Muscle layer of colon (tissue), 2 donors: Measurements from ENCODE around the gene IMMT.

ENCODE experiments used
- H3K27ac ChIP-seq: one replicate; pipeline ENCODE4 v1.7.0; 2013; ENCODE audit warnings: low read depth, mild to moderate bottlenecking, low read length, moderate library complexity
- H3K27me3 ChIP-seq, 2 donors: one replicate each; pipeline ENCODE4 v1.7.0; 2013; ENCODE audit warnings: low read length in 2 of 2, mild to moderate bottlenecking in 2 of 2; ENCODE audit not compliant: insufficient read depth in 2 of 2, control insufficient read depth in 1 of 2
- H3K36me3 ChIP-seq: one replicate; pipeline ENCODE4 v1.7.0; 2013; ENCODE audit warnings: mild to moderate bottlenecking, low read length; ENCODE audit not compliant: insufficient read depth
- H3K4me1 ChIP-seq: one replicate; pipeline ENCODE4 v1.7.0; 2013; ENCODE audit warnings: mild to moderate bottlenecking, low read length; ENCODE audit not compliant: insufficient read depth
- H3K4me3 ChIP-seq, 2 donors: one replicate each; pipeline ENCODE4 v1.7.0; 2013; ENCODE audit warnings: low read length in 2 of 2, low read depth in 1 of 2, mild to moderate bottlenecking in 1 of 2, moderate library complexity in 1 of 2
- H3K9ac ChIP-seq: one replicate; pipeline ENCODE4 v1.7.0; 2013; ENCODE audit warnings: low read length
- H3K9me3 ChIP-seq: one replicate; pipeline ENCODE4 v1.7.0; 2013; ENCODE audit warnings: mild to moderate bottlenecking, low read length
- donor health status: abdominal sarcoma.
- donor health status: Adenocarcinoma of cecum.

The IMMT gene

DNA sequence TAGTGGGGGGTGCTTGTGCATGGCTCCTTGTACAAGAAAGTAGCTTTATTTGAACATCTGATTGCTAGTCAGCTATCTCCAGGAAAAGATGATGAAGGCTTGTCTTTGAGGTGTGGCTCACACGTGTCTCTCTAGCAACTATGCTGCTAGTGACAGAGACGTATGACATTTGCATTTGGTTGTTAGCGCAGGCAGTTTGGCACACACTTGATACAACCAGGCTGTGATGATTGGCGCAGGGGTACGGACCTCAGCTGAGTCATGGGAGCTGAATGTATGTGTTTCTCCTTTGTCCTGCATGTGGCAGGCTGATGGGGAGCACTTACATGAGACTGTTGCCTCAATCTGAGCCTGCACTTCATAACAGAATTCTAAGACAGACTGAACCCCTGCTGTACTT lies 59.6 kb downstream of the IMMT start:
- no peak overlapping the region for H3K9ac ChIP-seq
- no peaks in the 10 kb centered on the region for H3K9me3 ChIP-seq
- no peak overlapping the region for H3K4me3 ChIP-seq
- peaks cover 94% of the 10 kb centered on the region for H3K36me3 ChIP-seq
- H3K27me3 ChIP-seq, result no peaks in the 10 kb centered on the region
- no peaks in the 10 kb centered on the region for H3K4me1 ChIP-seq
- no peak overlapping the region for H3K27ac ChIP-seq

DNA sequence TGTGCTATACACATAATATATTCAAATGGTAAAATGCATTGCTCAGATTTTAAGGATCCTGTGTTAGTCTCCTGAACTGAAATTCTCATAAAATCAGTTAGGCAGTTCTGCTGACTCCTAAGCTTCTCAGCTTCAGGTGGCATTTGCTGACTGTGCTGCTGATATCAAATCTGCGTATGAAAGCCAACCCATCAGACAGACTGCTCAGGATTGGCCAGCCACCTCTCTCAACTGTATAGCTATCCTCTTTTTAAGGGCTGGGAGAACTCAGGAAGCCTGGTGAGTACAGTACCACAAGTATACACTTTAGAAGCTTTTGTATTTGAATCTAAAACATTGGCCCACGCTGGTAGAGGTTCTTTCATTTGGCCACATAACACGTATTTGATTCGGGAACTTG lies 60.6 kb downstream of the IMMT start:
- Histone ChIP-seq H3K9ac (no peak overlapping the region), H3K27ac (no peak overlapping the region), H3K4me1 (no peaks in the 10 kb centered on the region), H3K9me3 (no peaks in the 10 kb centered on the region), H3K36me3 (peaks cover 86% of the 10 kb centered on the region), H3K4me3 (no peak overlapping the region), H3K27me3 (no peaks in the 10 kb centered on the region)

- H3K9me3 ChIP-seq, result no peaks in the 10 kb centered on the region
- no peak overlapping the region for H3K9ac ChIP-seq
- no peaks in the 10 kb centered on the region for H3K27me3 ChIP-seq
- no peak overlapping the region for H3K4me3 ChIP-seq
- H3K27ac ChIP-seq, result no peak overlapping the region
- H3K4me1 ChIP-seq, result no peaks in the 10 kb centered on the region
- H3K36me3 ChIP-seq, result peaks cover 93% of the 10 kb centered on the region
Observed at GRCh38 chr2:86124683-86125082, 70.6 kb downstream of the IMMT start.

- Histone ChIP-seq H3K9me3 (no peaks in the 10 kb centered on the region), H3K27me3 (no peaks in the 10 kb centered on the region), H3K4me3 (no peak overlapping the region), H3K4me1 (no peaks in the 10 kb centered on the region), H3K27ac (no peak overlapping the region), H3K36me3 (peaks cover 95% of the 10 kb centered on the region), H3K9ac (no peak overlapping the region)
Observed at GRCh38 chr2:86123328-86123925, 71.8 kb downstream of the IMMT start.

DNA sequence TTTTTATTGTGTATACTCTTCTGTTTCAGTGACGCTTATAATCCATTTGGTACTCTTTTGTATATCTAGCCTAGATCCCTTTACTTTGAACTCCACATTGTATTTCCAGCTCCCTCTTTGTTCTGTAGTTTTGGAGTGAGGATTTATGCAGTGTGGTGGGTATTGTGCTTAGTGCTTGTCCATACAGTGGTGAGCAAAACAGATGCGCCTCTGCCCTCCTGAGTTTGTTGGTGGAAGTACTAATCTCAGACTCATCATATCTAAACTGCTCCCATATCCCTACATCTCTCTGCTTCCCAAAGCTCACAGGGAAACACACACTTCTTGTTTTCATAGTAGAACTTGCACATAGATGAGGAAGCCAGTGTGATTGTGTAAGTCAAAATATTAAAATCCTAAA lies 77.1 kb downstream of the IMMT start:
- Histone ChIP-seq H3K4me3 (no peak overlapping the region), H3K36me3 (peaks cover 77% of the 10 kb centered on the region), H3K4me1 (no peaks in the 10 kb centered on the region), H3K9ac (no peak overlapping the region), H3K9me3 (no peaks in the 10 kb centered on the region), H3K27ac (no peak overlapping the region), H3K27me3 (no peaks in the 10 kb centered on the region)

DNA sequence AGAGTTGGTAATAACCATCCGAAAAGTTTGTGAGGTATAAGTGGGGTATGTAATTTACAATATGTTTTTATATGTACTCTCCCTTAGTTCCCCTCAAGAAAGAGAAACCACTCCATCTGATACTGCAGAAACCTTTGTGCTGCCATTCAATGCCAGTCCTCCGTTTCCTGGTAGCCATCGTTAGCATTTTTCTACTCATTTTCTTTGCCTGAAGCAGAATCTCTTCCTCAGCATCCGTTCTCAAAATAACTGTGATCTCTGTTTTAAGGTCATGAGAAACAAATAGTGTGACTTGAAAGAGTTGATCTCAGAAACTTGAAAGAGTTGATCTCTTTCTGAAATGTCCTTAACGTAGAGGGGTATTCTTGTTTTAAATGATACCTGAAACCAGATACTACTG lies 88.2 kb downstream of the IMMT start:
- H3K4me3 ChIP-seq, result peak overlapping the region; percentile 95 to 97
- peak overlapping the region; percentile 57 for H3K9ac ChIP-seq
- H3K27me3 ChIP-seq, result no peaks in the 10 kb centered on the region
- H3K36me3 ChIP-seq, result peaks cover 21% of the 10 kb centered on the region
- no peak overlapping the region for H3K27ac ChIP-seq
- no peaks in the 10 kb centered on the region for H3K9me3 ChIP-seq
- peaks cover 27% of the 10 kb centered on the region for H3K4me1 ChIP-seq

GRCh38 chr2:86105969-86106945 lies 89.0 kb downstream of the IMMT start, which contains the start of gene PTCD3:
Gene PTCD3, plus strand, starts transcription at chr2:86106235. Its CDS starts 13 bp downstream, at chr2:86106248.
- Histone ChIP-seq H3K9ac (peak within 1 kb of the TSS; percentile 57), H3K27ac (peak within 1 kb of the TSS; percentile 96), H3K4me3 (peak within 1 kb of the TSS; percentile 95 to 97), H3K9me3 (no peaks in the 10 kb centered on the region), H3K27me3 (no peaks in the 10 kb centered on the region), H3K4me1 (peaks cover 27% of the 10 kb centered on the region), H3K36me3 (peaks cover 18% of the 10 kb centered on the region)

DNA sequence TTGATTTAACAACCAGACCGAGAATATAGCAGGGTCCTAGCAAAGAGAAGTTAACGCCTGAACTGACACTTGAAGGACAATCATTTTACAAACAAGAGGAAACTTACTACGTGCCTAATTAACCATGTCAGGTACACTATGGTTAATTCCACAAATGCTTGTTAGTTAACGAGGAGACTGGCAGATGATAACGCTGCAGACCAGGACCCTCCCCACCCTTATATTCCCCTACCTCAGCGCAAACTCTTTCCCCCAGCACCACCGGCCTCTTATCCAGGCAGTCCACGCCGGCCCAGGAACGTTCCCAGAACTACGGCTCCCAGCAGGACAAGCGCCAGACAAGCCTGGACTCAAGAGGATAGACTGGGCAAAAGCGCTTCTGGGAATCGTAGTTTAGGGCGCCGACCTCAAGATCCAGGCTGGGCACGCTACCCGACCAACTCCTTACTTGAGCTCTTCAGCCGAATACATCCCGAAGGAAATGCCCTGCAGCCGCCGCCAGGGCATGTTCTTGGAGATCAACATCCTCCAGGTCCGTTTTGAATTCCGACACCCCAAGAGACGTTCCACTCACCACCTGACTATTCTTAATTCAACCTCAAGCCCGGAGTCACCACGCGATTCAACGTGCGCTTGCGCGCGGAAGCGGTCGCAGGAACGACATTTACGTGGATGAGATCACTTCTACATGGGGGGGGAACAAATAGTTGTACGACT lies 89.9 kb downstream of the IMMT start, which contains the start of gene POLR1A:
POLR1A (minus strand) TSS at position 635 of the 717 bp plus-strand sequence; CDS start at position 525, 110 bp downstream.
- H3K27me3 ChIP-seq, result no peaks in the 10 kb centered on the region
- H3K36me3 ChIP-seq, result peaks cover 10% of the 10 kb centered on the region
- peak within 1 kb of the TSS; percentile 96 for H3K27ac ChIP-seq
- no peaks in the 10 kb centered on the region for H3K9me3 ChIP-seq
- H3K9ac ChIP-seq, result peak within 1 kb of the TSS; percentile 57
- peaks cover 27% of the 10 kb centered on the region for H3K4me1 ChIP-seq
- H3K4me3 ChIP-seq, result peak within 1 kb of the TSS; percentile 95 to 97

DNA sequence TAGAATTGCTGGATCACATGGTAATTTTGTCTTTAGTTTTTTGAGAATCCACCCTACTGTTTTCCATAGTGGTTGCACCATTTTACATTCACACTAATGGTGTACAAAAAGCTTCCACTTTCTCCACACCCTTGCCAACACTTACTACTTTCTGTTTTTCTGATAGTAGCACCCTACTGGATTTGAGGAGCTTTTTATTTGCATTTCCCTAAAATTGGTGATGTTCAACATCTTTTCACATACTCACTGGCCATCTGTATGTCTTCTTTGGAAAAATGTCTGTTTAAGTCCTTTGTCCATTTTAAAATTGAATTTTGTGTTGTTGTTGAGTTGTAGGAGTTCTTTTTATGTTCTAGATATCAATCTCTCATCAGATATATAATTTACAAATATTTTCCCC lies 93.1 kb downstream of the IMMT start:
- Histone ChIP-seq H3K4me1 (peaks cover 19% of the 10 kb centered on the region), H3K9ac (no peak overlapping the region), H3K27ac (no peak overlapping the region), H3K4me3 (no peak overlapping the region), H3K9me3 (no peaks in the 10 kb centered on the region), H3K36me3 (peaks cover 21% of the 10 kb centered on the region), H3K27me3 (no peaks in the 10 kb centered on the region)

DNA sequence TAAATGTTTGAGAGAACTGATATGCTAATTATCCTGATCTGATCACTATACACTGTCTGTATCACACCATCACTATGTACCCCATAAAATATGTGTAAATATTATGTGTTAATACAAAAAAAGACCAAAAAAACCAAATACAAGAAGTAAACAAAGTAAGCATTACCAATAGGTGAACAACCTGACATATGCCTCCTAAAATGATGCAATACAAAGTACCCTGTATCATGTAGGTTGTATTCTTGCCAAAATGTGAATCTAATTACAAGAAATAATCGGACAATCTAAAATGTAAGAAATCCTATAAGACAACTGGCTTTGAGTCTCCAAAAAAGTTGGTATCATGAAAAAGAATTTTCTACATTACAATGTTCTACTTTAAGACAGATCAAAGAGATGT lies 97.3 kb downstream of the IMMT start:
- no peak overlapping the region for H3K4me3 ChIP-seq

More for the DNA sequence above, 97.3 kb downstream of the IMMT start:
- no peaks in the 10 kb centered on the region for H3K27me3 ChIP-seq
- no peak overlapping the region for H3K9ac ChIP-seq
- H3K9me3 ChIP-seq, result no peaks in the 10 kb centered on the region
- H3K36me3 ChIP-seq, result peaks cover 26% of the 10 kb centered on the region
- no peak overlapping the region for H3K27ac ChIP-seq
- no peaks in the 10 kb centered on the region for H3K4me1 ChIP-seq
